Kidney epithelial cell (primary cell): ENCODE measurements around the gene PIAS4. TPM values are rescaled to one million over a fixed set of nuclear protein-coding genes. Genes with fewer than 3 reads are reported as not detected.
A peak's percentile ranks its signal among the peaks of the same experiment; 100 is the strongest.
"Not testable (repeated sequence)": the region's sequence is repeated elsewhere in the genome, so short reads cannot be mapped to it uniquely, and the experiment has no call there.

ENCODE experiments used
- DNase-seq: peaks from one replicate; pipeline ENCODE4 v3.0.0-alpha.2; 2010; ENCODE audit warnings: low read depth
- H3K27me3 ChIP-seq: 2 replicates; pipeline ENCODE4 v1.6.0; 2011; ENCODE audit warnings: low read length; ENCODE audit not compliant: control insufficient read depth, insufficient read depth
- H3K36me3 ChIP-seq: 2 replicates; pipeline ENCODE4 v1.5.1; 2011; ENCODE audit warnings: low read length; ENCODE audit not compliant: control insufficient read depth, insufficient read depth
- H3K4me3 ChIP-seq: 2 replicates; pipeline ENCODE4 v1.5.1; 2011; ENCODE audit warnings: low read depth, mild to moderate bottlenecking, control low read depth, low read length
- CTCF ChIP-seq: IDR thresholded peaks from 2 replicates; pipeline ENCODE4 v1.5.1; 2011; ENCODE audit warnings: mild to moderate bottlenecking, moderate library complexity, low read length, control low read depth, inconsistent platforms; ENCODE audit not compliant: insufficient read depth, poor library complexity, severe bottlenecking
- total RNA-seq: library from RNA; depleted of rRNA; stranded (reverse); fragments of >200 nt; gene quantifications from 2 replicates; pipeline ENCODE4 v1.2.3, GENCODE V29; 2015

The PIAS4 gene
- total RNA-seq, 1 donor from 2014 or later: 38.1 TPM

GRCh38 chr19:3990815-3991117 lies 16.8 kb upstream of the PIAS4 start:
- no peaks in the 10 kb centered on the region for H3K27me3 ChIP-seq
- TF ChIP-seq CTCF: no peak
- DNase-seq: no peak
- H3K4me3 ChIP-seq: no peak overlapping the region
- H3K36me3 ChIP-seq: no peaks in the 10 kb centered on the region

- Histone ChIP-seq H3K27me3 (no peaks in the 10 kb centered on the region), H3K4me3 (no peak overlapping the region), H3K36me3 (no peaks in the 10 kb centered on the region)
- TF ChIP-seq CTCF: no peak
- DNase-seq: no peak
Measured at GRCh38 chr19:3995607-3996006, 11.9 kb upstream of the PIAS4 start.

GRCh38 chr19:3998667-3999412 lies 8.7 kb upstream of the PIAS4 start:
- H3K36me3 ChIP-seq, DNase-seq, H3K4me3 ChIP-seq, H3K27me3 ChIP-seq: not testable (repeated sequence)

- not testable (repeated sequence) for DNase-seq, H3K4me3 ChIP-seq, H3K27me3 ChIP-seq, H3K36me3 ChIP-seq
Measured at GRCh38 chr19:4000798-4001197, 6.7 kb upstream of the PIAS4 start.

GRCh38 chr19:4005436-4005835 lies 2.1 kb upstream of the PIAS4 start:
- not testable (repeated sequence) for DNase-seq, H3K27me3 ChIP-seq, H3K4me3 ChIP-seq, H3K36me3 ChIP-seq

- no peak for DNase-seq
Measured at GRCh38 chr19:4007836-4008539, 452 bp downstream of the PIAS4 start.

More at GRCh38 chr19:4007836-4008539, 452 bp downstream of the PIAS4 start:
- Histone ChIP-seq H3K27me3 (no peaks in the 10 kb centered on the region), H3K4me3 (peak overlapping the region; percentile 64), H3K36me3 (no peaks in the 10 kb centered on the region)
- TF ChIP-seq CTCF: no peak
